A549 (cell line): ENCODE data around the gene PLCB3. TPM values are rescaled to one million over a fixed set of nuclear protein-coding genes. Genes with fewer than 3 reads are reported as not detected.
A peak's percentile ranks its signal among the peaks of the same experiment; 100 is the strongest.

Source experiments
- ATAC-seq, 2 experiments: fragments of 200-7000 bp in 1 of 2; fragments of >200 bp in 1 of 2; cut with Nextera tagmentation in 1 of 2; cut with Tn5 transposase in 1 of 2; 3 replicates each; pipeline versions ENCODE4 v1.8.0 to v1.9.1; 2018 to 2020; ENCODE audit warnings: mild to moderate bottlenecking in 1 of 2, moderate library complexity in 1 of 2
- CTCF ChIA-PET: fragments of 300-600 bp; sonication (Branson Sonifier 250); formaldehyde crosslinking; extraction: SDS; loops from one replicate; lab custom pipeline; 2021; ENCODE audit warnings: antibody characterized with exemption, inconsistent platforms; lab: Yijun Ruan, JAX
- POLR2A ChIA-PET: fragments of 350-600 bp; formaldehyde crosslinking; extraction: SDS; loops from one replicate; lab custom pipeline; 2021; ENCODE audit warnings: antibody characterized with exemption, inconsistent platforms; lab: Yijun Ruan, JAX
- DNase-seq, 2 experiments: peaks; one replicate each; pipeline versions ENCODE4 v3.0.0 to v3.0.0-alpha.2; 2011 to 2016; ENCODE audit warnings: low read depth in 1 of 2, low spot score in 1 of 2
- FAIRE-seq: peaks from 2 replicates; lab custom pipeline; 2011; peaks lifted over from hg19 to GRCh38; lab: Jason Lieb, UNC
- H3K27ac ChIP-seq, 2 experiments: fragments of >200 bp; sonication (Bioruptor Twin); formaldehyde crosslinking; 3 replicates each; pipeline ENCODE4 v1.5.1; 2016 to 2017
- H3K4me1 ChIP-seq: fragments of >200 bp; sonication (Bioruptor Twin); formaldehyde crosslinking; 3 replicates; pipeline ENCODE4 v1.6.1; 2016
- H3K4me2 ChIP-seq: fragments of >200 bp; sonication (Bioruptor Twin); formaldehyde crosslinking; 3 replicates; pipeline ENCODE4 v1.6.1; 2016
- H3K4me3 ChIP-seq: fragments of >200 bp; sonication (Bioruptor Twin); formaldehyde crosslinking; 3 replicates; pipeline ENCODE4 v1.5.1; 2016
- H3K9me3 ChIP-seq: fragments of >200 bp; sonication (Bioruptor Twin); formaldehyde crosslinking; 3 replicates; pipeline ENCODE4 v1.6.1; 2016
- BCL3 ChIP-seq: fragments of >200 bp; sonication (Bioruptor Twin); formaldehyde crosslinking; IDR thresholded peaks from 3 replicates; pipeline ENCODE4 v1.6.1; 2016
- BHLHE40 ChIP-seq: IDR thresholded peaks from 2 replicates; pipeline ENCODE4 v1.6.1; 2012; ENCODE audit warnings: low read depth, low read length, inconsistent platforms
- CBX8 ChIP-seq: fragments of 200-600 bp; sonication (generic); IDR thresholded peaks from 2 replicates; pipeline ENCODE4 v1.6.1; 2016
- CHD4 ChIP-seq: fragments of 200-600 bp; sonication (generic); IDR thresholded peaks from 2 replicates; pipeline ENCODE4 v1.6.1; 2016; ENCODE audit warnings: antibody characterized with exemption, mild to moderate bottlenecking, borderline replicate concordance
- EHMT2 ChIP-seq: fragments of 200-600 bp; sonication (generic); IDR thresholded peaks from 2 replicates; pipeline ENCODE4 v1.6.1; 2016; ENCODE audit warnings: antibody characterized with exemption, low read depth, mild to moderate bottlenecking, moderate library complexity
- HDAC2 ChIP-seq: fragments of 200-600 bp; sonication (generic); IDR thresholded peaks from 2 replicates; pipeline ENCODE4 v1.6.1; 2016
- HMGXB4 ChIP-seq: fragments of 250-450 bp; sonication (Bioruptor Pico); IDR thresholded peaks from 2 replicates; pipeline ENCODE4 v1.5.0; 2021; ENCODE audit warnings: mild to moderate bottlenecking, moderate library complexity, borderline replicate concordance
- HOXB13 ChIP-seq: fragments of 250-450 bp; sonication (Bioruptor Pico); IDR thresholded peaks from 2 replicates; pipeline ENCODE4 v1.5.0; 2020; ENCODE audit warnings: low read depth, mild to moderate bottlenecking, moderate library complexity
- JUN ChIP-seq, 2 experiments: fragments of >200 bp; sonication (Bioruptor Twin); formaldehyde crosslinking; IDR thresholded peaks; 2 replicates in 1 of 2; 3 replicates in 1 of 2; pipeline ENCODE4 v1.6.1; 2016 to 2017
- JUNB ChIP-seq: fragments of >200 bp; sonication (Bioruptor Twin); formaldehyde crosslinking; IDR thresholded peaks from 2 replicates; pipeline ENCODE4 v1.6.1; 2016
- KDM1A ChIP-seq: fragments of 200-600 bp; sonication (generic); IDR thresholded peaks from 2 replicates; pipeline ENCODE4 v1.6.1; 2016; ENCODE audit warnings: low read depth, mild to moderate bottlenecking
- MAX ChIP-seq: IDR thresholded peaks from 2 replicates; pipeline ENCODE4 v1.6.1; 2012
- MAZ ChIP-seq: fragments of 150-350 bp; IDR thresholded peaks from 2 replicates; pipeline ENCODE4 v1.6.1; 2014; ENCODE audit warnings: antibody characterized with exemption, low read depth, low read length, borderline replicate concordance
- NPAS2 ChIP-seq: fragments of 250-450 bp; sonication (Bioruptor Pico); IDR thresholded peaks from 2 replicates; pipeline ENCODE4 v1.8.0; 2022; ENCODE audit warnings: mild to moderate bottlenecking, moderate library complexity, borderline replicate concordance
- PHF8 ChIP-seq: fragments of 200-600 bp; sonication (generic); IDR thresholded peaks from 2 replicates; pipeline ENCODE4 v1.6.1; 2016; ENCODE audit warnings: low read depth, mild to moderate bottlenecking, antibody characterized with exemption, moderate library complexity, borderline replicate concordance
- POLR2AphosphoS2 ChIP-seq: conservative IDR thresholded peaks from 2 replicates; pipeline ENCODE4 v1.6.1; 2012; ENCODE audit warnings: low read length, improper control_type of control experiment, inconsistent platforms
- RFX5 ChIP-seq: fragments of 450-650 bp; IDR thresholded peaks from 2 replicates; pipeline ENCODE4 v1.7.1; 2014; ENCODE audit warnings: antibody characterized with exemption, mild to moderate bottlenecking, moderate library complexity
- TFCP2L1 ChIP-seq: fragments of 250-450 bp; sonication (Bioruptor Pico); IDR thresholded peaks from 2 replicates; pipeline ENCODE4 v1.5.0; 2021; ENCODE audit warnings: mild to moderate bottlenecking
- TP53 ChIP-seq: fragments of 250-450 bp; sonication (Bioruptor Pico); IDR thresholded peaks from 2 replicates; pipeline ENCODE4 v1.5.0; 2021; ENCODE audit warnings: mild to moderate bottlenecking, moderate library complexity
- USF2 ChIP-seq: fragments of 450-650 bp; IDR thresholded peaks from 2 replicates; pipeline ENCODE4 v1.6.1; 2014; ENCODE audit warnings: antibody characterized with exemption
- ZSCAN20 ChIP-seq: fragments of 250-450 bp; sonication (Bioruptor Pico); IDR thresholded peaks from 2 replicates; pipeline ENCODE4 v1.8.0; 2022; ENCODE audit warnings: mild to moderate bottlenecking, moderate library complexity
- WGBS: methylation state at CpG from one replicate; pipeline ENCODE4 v1.1.6; 2017; ENCODE audit errors: missing lambda C conversion rate; 5-methylcytosine and 5-hydroxymethylcytosine counted together
- polyA plus RNA-seq, 4 experiments: library from polyadenylated mRNA; depleted of rRNA in 3 of 4; stranded (reverse); fragments of >200 nt; fragmentation: RNase III in 1 of 4; extraction: RNeasy Plus Mini Kit Qiagen cat#74134 plus additional on column Dnase treatment in 1 of 4; gene quantifications; 2 replicates in 3 of 4; 3 replicates in 1 of 4; pipeline ENCODE4 v1.2.3, GENCODE V29; 2011 to 2017

The PLCB3 gene
- polyA plus RNA-seq, 2 of the 4 experiments (the other 2 are of a cell fraction): 8.8 to 21.2 TPM

- TF ChIP-seq BCL3: no peak
Observed at GRCh38 chr11:64238076-64238475, 13.3 kb upstream of the PLCB3 start (continued).

GRCh38 chr11:64238999-64239398 is 12.3 kb upstream of the PLCB3 start:
- Histone ChIP-seq H3K4me3 (no peak overlapping the region), H3K4me1 (peaks cover 37% of the 10 kb centered on the region), H3K27ac (no peak overlapping the region), H3K9me3 (no peaks in the 10 kb centered on the region), H3K4me2 (no peak overlapping the region)
- no peak for DNase-seq
- FAIRE-seq: no peak
- POLR2A ChIA-PET: interaction anchor here (0.8 to 1.5 kb wide), 2 partner anchors 8 to 13 kb away, joined by 3 to 4 read pairs; partner anchors contain the start of genes NUDT22 and TRPT1
- no peak for TF ChIP-seq HMGXB4 (CRISPR knock-in tag)
- no peak for TF ChIP-seq JUNB
- no peak for TF ChIP-seq BHLHE40
- no peak for TF ChIP-seq NPAS2 (CRISPR knock-in tag)
- no peak for TF ChIP-seq HOXB13 (CRISPR knock-in tag)
- TF ChIP-seq CBX8: no peak
- TF ChIP-seq JUN (IDR thresholded peaks at IDR 0.05): no peak
- no peak for TF ChIP-seq MAZ
- no peak for TF ChIP-seq HDAC2
- TF ChIP-seq MAX: no peak
- TF ChIP-seq POLR2AphosphoS2: no peak
- no peak for TF ChIP-seq RFX5
- TF ChIP-seq TFCP2L1 (CRISPR knock-in tag): no peak
- no peak for TF ChIP-seq ZSCAN20 (CRISPR knock-in tag)
- no peak for TF ChIP-seq USF2
- no peak for TF ChIP-seq CHD4
- no peak for TF ChIP-seq EHMT2
- 88% methylated on average over 5 of the region's 5 CpGs for WGBS
- no peak for ATAC-seq
- CTCF ChIA-PET: interaction anchor here (1.1 to 3.0 kb wide), 5 partner anchors 12 to 66 kb away, joined by 4 to 14 read pairs (median 6); partner anchors contain the start of genes NUDT22, PLCB3 and TRPT1

- FAIRE-seq (no peak), ATAC-seq (no peak), DNase-seq (no peak)
- peak overlapping the region; percentile 88 for H3K27ac ChIP-seq
- H3K9me3 ChIP-seq: no peaks in the 10 kb centered on the region
- peak overlapping the region; percentile 81 for H3K4me2 ChIP-seq
- WGBS: 86% methylated on average over 11 of the region's 11 CpGs
- POLR2A ChIA-PET: interaction anchor here (0.6 kb wide), 1 partner anchor 12 kb away, joined by 3 read pairs; no protein-coding TSS in a partner anchor
- CTCF ChIA-PET: interaction anchor here (1.3 to 3.0 kb wide), 4 partner anchors 12 to 54 kb away, joined by 3 to 14 read pairs (median 8); partner anchors contain the start of genes NUDT22, PLCB3, STIP1 and TRPT1
- H3K4me1 ChIP-seq: peaks cover 45% of the 10 kb centered on the region
- TF ChIP-seq BCL3 (no peak), KDM1A (no peak), TP53 (CRISPR knock-in tag) (no peak), PHF8 (no peak)
- peak overlapping the region; percentile 53 for H3K4me3 ChIP-seq
Observed at GRCh38 chr11:64239662-64240434, 11.5 kb upstream of the PLCB3 start.
